Liver (tissue), 9 donors: ENCODE data around the gene PEBP1. TPM values are rescaled to one million over a fixed set of nuclear protein-coding genes. Genes with fewer than 3 reads are reported as not detected.

Experiments used
- DNase-seq: peaks from one replicate; pipeline ENCODE4 v3.0.0-alpha.2; 2017; ENCODE audit warnings: low spot score
- H3K27ac ChIP-seq, 2 donors: one replicate each; pipeline ENCODE4 v1.7.0; 2013; ENCODE audit warnings: inconsistent platforms in 2 of 2, low read length in 2 of 2, control low read depth in 1 of 2, low read depth in 1 of 2, mild to moderate bottlenecking in 1 of 2
- H3K27me3 ChIP-seq, 4 donors: one replicate each; pipeline versions ENCODE4 v1.6.1 to v1.7.0; 2013; ENCODE audit warnings: low read length in 3 of 4, inconsistent platforms in 1 of 4, mild to moderate bottlenecking in 1 of 4, moderate library complexity in 1 of 4; ENCODE audit not compliant: control insufficient read depth in 4 of 4, insufficient read depth in 4 of 4
- H3K36me3 ChIP-seq, 4 donors: one replicate each; pipeline versions ENCODE4 v1.6.1 to v1.7.0; 2013; ENCODE audit warnings: low read length in 3 of 4, mild to moderate bottlenecking in 3 of 4, low read depth in 1 of 4, moderate library complexity in 1 of 4; ENCODE audit not compliant: control insufficient read depth in 4 of 4, insufficient read depth in 3 of 4
- H3K4me1 ChIP-seq, 4 donors: one replicate each; pipeline versions ENCODE4 v1.6.1 to v1.7.0; 2013; ENCODE audit warnings: low read length in 3 of 4, mild to moderate bottlenecking in 3 of 4, moderate library complexity in 1 of 4; ENCODE audit not compliant: control insufficient read depth in 4 of 4, insufficient read depth in 4 of 4
- H3K4me3 ChIP-seq, 3 donors: one replicate each; pipeline versions ENCODE4 v1.6.1 to v1.7.0; 2013; ENCODE audit warnings: low read length in 3 of 3, control low read depth in 1 of 3, low read depth in 1 of 3, mild to moderate bottlenecking in 1 of 3
- H3K9ac ChIP-seq, 2 donors: one replicate each; pipeline ENCODE4 v1.7.0; 2013; ENCODE audit warnings: low read length in 2 of 2, mild to moderate bottlenecking in 2 of 2, moderate library complexity in 2 of 2, control low read depth in 1 of 2, low read depth in 1 of 2
- H3K9me3 ChIP-seq, 4 donors: one replicate each; pipeline versions ENCODE4 v1.6.1 to v1.7.0; 2013; ENCODE audit warnings: low read length in 3 of 4; ENCODE audit not compliant: control insufficient read depth in 4 of 4
- ATF3 ChIP-seq: IDR thresholded peaks from 2 replicates; pipeline ENCODE4 v1.6.1; 2016; ENCODE audit warnings: antibody characterized with exemption
- CTCF ChIP-seq: fragments of 150-350 bp; IDR thresholded peaks from 2 replicates; pipeline ENCODE4 v1.5.1; 2017; ENCODE audit warnings: improper control_type of control experiment, low read depth, low read length; ENCODE audit not compliant: missing input control
- EGR1 ChIP-seq, 2 donors: IDR thresholded peaks; 2 replicates each; pipeline ENCODE4 v1.6.1; 2016 to 2018; ENCODE audit warnings: antibody characterized with exemption in 2 of 2, low read depth in 2 of 2
- FOXA1 ChIP-seq: IDR thresholded peaks from 2 replicates; pipeline ENCODE4 v1.6.1; 2016; ENCODE audit warnings: antibody characterized with exemption
- FOXA2 ChIP-seq: IDR thresholded peaks from 2 replicates; pipeline ENCODE4 v1.6.1; 2016; ENCODE audit warnings: antibody characterized with exemption
- GABPA ChIP-seq, 2 donors: IDR thresholded peaks in 1 of 2; conservative IDR thresholded peaks in 1 of 2; 2 replicates each; pipeline ENCODE4 v1.6.1; 2016; ENCODE audit warnings: antibody characterized with exemption in 2 of 2, mild to moderate bottlenecking in 1 of 2, moderate library complexity in 1 of 2
- HNF4A ChIP-seq, 2 donors: conservative IDR thresholded peaks; 2 replicates each; pipeline ENCODE4 v1.6.1; 2016; ENCODE audit warnings: antibody characterized with exemption in 2 of 2, mild to moderate bottlenecking in 2 of 2
- HNF4G ChIP-seq: IDR thresholded peaks from 2 replicates; pipeline ENCODE4 v1.6.1; 2016; ENCODE audit warnings: antibody characterized with exemption
- JUND ChIP-seq, 2 donors: IDR thresholded peaks; 2 replicates each; pipeline ENCODE4 v1.6.1; 2016; ENCODE audit warnings: antibody characterized with exemption in 2 of 2
- NR2F2 ChIP-seq: IDR thresholded peaks from 2 replicates; pipeline ENCODE4 v1.6.1; 2016; ENCODE audit warnings: antibody characterized with exemption
- RAD21 ChIP-seq, 2 donors: IDR thresholded peaks; 2 replicates each; pipeline ENCODE4 v1.6.1; 2016; ENCODE audit warnings: antibody characterized with exemption in 2 of 2, mild to moderate bottlenecking in 2 of 2
- REST ChIP-seq: IDR thresholded peaks from 2 replicates; pipeline ENCODE4 v1.6.1; 2016; ENCODE audit warnings: antibody characterized with exemption, mild to moderate bottlenecking
- RXRA ChIP-seq, 2 donors: IDR thresholded peaks; 2 replicates each; pipeline ENCODE4 v1.6.1; 2017 to 2018; ENCODE audit warnings: antibody characterized with exemption in 2 of 2, mild to moderate bottlenecking in 1 of 2
- SP1 ChIP-seq: IDR thresholded peaks from 2 replicates; pipeline ENCODE4 v1.6.1; 2018; ENCODE audit warnings: antibody characterized with exemption, mild to moderate bottlenecking
- TAF1 ChIP-seq: conservative IDR thresholded peaks from 2 replicates; pipeline ENCODE4 v1.6.1; 2016; ENCODE audit warnings: antibody characterized with exemption, mild to moderate bottlenecking
- YY1 ChIP-seq: IDR thresholded peaks from 2 replicates; pipeline ENCODE4 v1.6.1; 2016; ENCODE audit warnings: antibody characterized with exemption, mild to moderate bottlenecking
- WGBS: extraction: QIAGEN DNeasy Blood & Tissue Kit; methylation state at CpG from one replicate; pipeline ENCODE4 v1.1.7; 2013; 5-methylcytosine and 5-hydroxymethylcytosine counted together
- polyA plus RNA-seq, 2 donors: library from polyadenylated mRNA; stranded (reverse) in 1 of 2; unstranded in 1 of 2; fragments of 200-250 nt in 1 of 2; fragments of >200 nt in 1 of 2; fragmentation: Nextera tagmentation in 1 of 2; extraction: Ambion mirVana in 1 of 2; gene quantifications; one replicate each; pipeline versions ENCODE4 v1.2.1 to v1.2.3, GENCODE V29; 2013 to 2015
- total RNA-seq, 2 donors: library from RNA; depleted of rRNA; stranded (reverse); fragments of >200 nt; gene quantifications; one replicate each; pipeline ENCODE4 v1.2.3, GENCODE V29; 2014
- TF ChIP-seq, protein P1 (sequence below): IDR thresholded peaks from 2 replicates; pipeline ENCODE4 v1.6.1; 2016; ENCODE audit warnings: antibody characterized with exemption
- TF ChIP-seq, protein P2 (sequence below): IDR thresholded peaks from 2 replicates; pipeline ENCODE4 v1.6.1; 2016; ENCODE audit warnings: antibody characterized with exemption
- donor health status: healthy.
- donor health status: healthy.
- donor health status: healthy.
- donor health status: healthy.
- donor health status: healthy.

PEBP1 gene
- total and polyA plus RNA-seq, 4 donors = 478 to 1,937 (median 635) TPM

DNA sequence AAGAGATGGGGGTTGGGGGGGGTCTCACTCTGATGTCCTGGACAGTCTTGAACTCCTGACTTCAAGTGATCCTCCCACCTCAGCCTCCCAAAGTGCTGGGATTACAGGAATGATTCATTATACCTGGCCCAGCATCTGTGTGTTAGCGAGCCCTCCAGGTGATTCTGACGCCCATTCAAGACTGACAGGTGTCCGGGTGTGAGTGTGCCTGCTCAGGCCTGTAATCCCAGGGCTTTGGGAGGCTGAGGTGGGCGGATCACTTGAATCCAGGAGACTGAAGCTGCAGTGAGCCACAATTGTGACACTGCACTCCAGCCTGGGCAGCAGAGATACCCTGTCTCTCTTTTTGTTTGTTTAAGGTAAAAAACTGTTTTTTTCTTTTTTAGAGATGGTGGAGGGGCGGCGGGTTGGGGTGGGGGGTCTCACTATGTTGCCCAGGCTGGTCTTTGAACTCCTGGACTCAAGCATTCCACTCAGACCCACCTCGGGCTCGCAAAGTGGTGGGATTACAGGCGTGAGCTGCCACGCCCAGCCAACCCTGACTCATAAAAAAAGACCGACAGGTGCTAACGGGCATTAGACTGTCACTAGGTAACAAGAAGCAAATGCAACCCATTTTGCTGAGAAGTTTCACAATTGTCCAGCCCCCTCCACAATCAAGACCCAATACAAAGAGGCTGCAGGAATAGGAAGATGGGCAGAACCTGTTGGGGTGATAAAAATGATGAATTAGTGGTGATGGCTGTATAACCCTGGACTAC, 36.8 kb upstream of the PEBP1 start:
- TF ChIP-seq YY1 (no peak), CTCF (no peak), FOXA1 (no peak), RAD21 (IDR thresholded peaks at IDR 0.05) (no peak), FOXA2 (no peak), HNF4G (no peak), EGR1 (IDR thresholded peaks at IDR 0.05; ENCODE audit: low read depth in 2 of 2) (no peak), HNF4A (conservative IDR thresholded peaks at IDR 0.05) (no peak), REST (no peak), GABPA (IDR thresholded peaks at IDR 0.05 in 1 of 2, conservative IDR thresholded peaks at IDR 0.05 in 1 of 2) (no peak), ATF3 (no peak), NR2F2 (no peak), RXRA (IDR thresholded peaks at IDR 0.05) (no peak), SP1 (no peak), TAF1 (no peak), JUND (IDR thresholded peaks at IDR 0.05) (no peak)
- TF ChIP-seq, protein P1, sequence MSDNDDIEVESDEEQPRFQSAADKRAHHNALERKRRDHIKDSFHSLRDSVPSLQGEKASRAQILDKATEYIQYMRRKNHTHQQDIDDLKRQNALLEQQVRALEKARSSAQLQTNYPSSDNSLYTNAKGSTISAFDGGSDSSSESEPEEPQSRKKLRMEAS = no peak
- TF ChIP-seq, protein P2, sequence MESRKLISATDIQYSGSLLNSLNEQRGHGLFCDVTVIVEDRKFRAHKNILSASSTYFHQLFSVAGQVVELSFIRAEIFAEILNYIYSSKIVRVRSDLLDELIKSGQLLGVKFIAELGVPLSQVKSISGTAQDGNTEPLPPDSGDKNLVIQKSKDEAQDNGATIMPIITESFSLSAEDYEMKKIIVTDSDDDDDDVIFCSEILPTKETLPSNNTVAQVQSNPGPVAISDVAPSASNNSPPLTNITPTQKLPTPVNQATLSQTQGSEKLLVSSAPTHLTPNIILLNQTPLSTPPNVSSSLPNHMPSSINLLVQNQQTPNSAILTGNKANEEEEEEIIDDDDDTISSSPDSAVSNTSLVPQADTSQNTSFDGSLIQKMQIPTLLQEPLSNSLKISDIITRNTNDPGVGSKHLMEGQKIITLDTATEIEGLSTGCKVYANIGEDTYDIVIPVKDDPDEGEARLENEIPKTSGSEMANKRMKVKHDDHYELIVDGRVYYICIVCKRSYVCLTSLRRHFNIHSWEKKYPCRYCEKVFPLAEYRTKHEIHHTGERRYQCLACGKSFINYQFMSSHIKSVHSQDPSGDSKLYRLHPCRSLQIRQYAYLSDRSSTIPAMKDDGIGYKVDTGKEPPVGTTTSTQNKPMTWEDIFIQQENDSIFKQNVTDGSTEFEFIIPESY = no peak
- no peak overlapping the region for H3K27ac ChIP-seq
- no peaks in the 10 kb centered on the region for H3K9me3 ChIP-seq
- no peak for DNase-seq
- H3K4me1 ChIP-seq = peaks cover 0 to 10% (median 3%) of the 10 kb centered on the region in 4 donors
- H3K9ac ChIP-seq = no peak overlapping the region
- no peaks in the 10 kb centered on the region for H3K27me3 ChIP-seq
- 90% methylated on average over 12 of the region's 12 CpGs for WGBS
- H3K36me3 ChIP-seq = no peaks in the 10 kb centered on the region
- no peak overlapping the region for H3K4me3 ChIP-seq
